GM12892 (cell line): ENCODE data around the gene TBC1D25.
"Not testable (repeated sequence)": the region's sequence is repeated elsewhere in the genome, so short reads cannot be mapped to it uniquely, and the experiment has no call there.

Experiments
- DNase-seq: peaks from one replicate; pipeline ENCODE4 v3.0.0; 2011; ENCODE audit not compliant: insufficient read length
- FAIRE-seq: peaks from 2 replicates; lab custom pipeline; 2011; peaks lifted over from hg19 to GRCh38; lab: Jason Lieb, UNC
- POLR2A ChIP-seq: IDR thresholded peaks from 2 replicates; pipeline ENCODE4 v1.6.1; 2011; ENCODE audit warnings: low read depth, low read length, control low read depth
- POLR2AphosphoS5 ChIP-seq: IDR thresholded peaks from 2 replicates; pipeline ENCODE4 v1.6.1; 2011; ENCODE audit warnings: low read depth, low read length, control low read depth
- TAF1 ChIP-seq: IDR thresholded peaks from 2 replicates; pipeline ENCODE4 v1.6.1; 2011; ENCODE audit warnings: low read depth, mild to moderate bottlenecking, control low read depth, low read length, borderline replicate concordance

The TBC1D25 gene

GRCh38 chrX:48540480-48540879 is 966 bp downstream of the TBC1D25 start:
- no peak for TF ChIP-seq TAF1
- TF ChIP-seq POLR2AphosphoS5: no peak
- TF ChIP-seq POLR2A: no peak
- FAIRE-seq: peak; percentile 73

GRCh38 chrX:48541140-48541814 is 1.8 kb downstream of the TBC1D25 start:
- FAIRE-seq: no peak

More at GRCh38 chrX:48540480-48540879, 966 bp downstream of the TBC1D25 start:
- DNase-seq: no peak

GRCh38 chrX:48548871-48549270 is 9.4 kb downstream of the TBC1D25 start:
- no peak for TF ChIP-seq TAF1
- no peak for TF ChIP-seq POLR2A
- no peak for TF ChIP-seq POLR2AphosphoS5
- no peak for FAIRE-seq
- DNase-seq: no peak

More at GRCh38 chrX:48541140-48541814, 1.8 kb downstream of the TBC1D25 start:
- TF ChIP-seq POLR2AphosphoS5 (no peak), TAF1 (no peak), POLR2A (no peak)
- DNase-seq: no peak

GRCh38 chrX:48555731-48556325 is 16.3 kb downstream of the TBC1D25 start:
- FAIRE-seq: not testable (repeated sequence)

GRCh38 chrX:48558271-48558670 is 18.8 kb downstream of the TBC1D25 start:
- DNase-seq: no peak
- no peak for TF ChIP-seq TAF1
- no peak for FAIRE-seq

More at GRCh38 chrX:48555731-48556325, 16.3 kb downstream of the TBC1D25 start:
- DNase-seq: not testable (repeated sequence)

- TF ChIP-seq POLR2A (no peak), POLR2AphosphoS5 (no peak), TAF1 (no peak)
- FAIRE-seq (no peak), DNase-seq (no peak)
Observed at GRCh38 chrX:48559636-48560035, 20.1 kb downstream of the TBC1D25 start.

GRCh38 chrX:48560056-48560455 is 20.5 kb downstream of the TBC1D25 start:
- TF ChIP-seq POLR2AphosphoS5: no peak
- TF ChIP-seq TAF1: no peak
- no peak for TF ChIP-seq POLR2A
- no peak for FAIRE-seq

GRCh38 chrX:48560681-48561080 is 21.2 kb downstream of the TBC1D25 start:
- no peak for DNase-seq
- FAIRE-seq: no peak

More at GRCh38 chrX:48560056-48560455, 20.5 kb downstream of the TBC1D25 start:
- no peak for DNase-seq

GRCh38 chrX:48569958-48570357 is 30.4 kb downstream of the TBC1D25 start:
- no peak for TF ChIP-seq POLR2AphosphoS5
- TF ChIP-seq TAF1: no peak
- TF ChIP-seq POLR2A: peak; percentile 41; the same call in 1 of the 2 replicates
- FAIRE-seq (no peak), DNase-seq (no peak)

More at GRCh38 chrX:48560681-48561080, 21.2 kb downstream of the TBC1D25 start:
- TF ChIP-seq TAF1: no peak
- TF ChIP-seq POLR2A: no peak
- TF ChIP-seq POLR2AphosphoS5: no peak

- no peak for DNase-seq
- no peak for FAIRE-seq
- TF ChIP-seq POLR2A (peak; percentile 9; the same call in 1 of the 2 replicates), POLR2AphosphoS5 (no peak), TAF1 (no peak)
Observed at GRCh38 chrX:48573690-48574269, 34.3 kb downstream of the TBC1D25 start.

GRCh38 chrX:48574270-48575266 is 35.1 kb downstream of the TBC1D25 start, which contains the start of gene RBM3:
Gene RBM3 (plus strand): TSS chrX:48574484. CDS start chrX:48575181, 697 bp downstream.
- TF ChIP-seq POLR2AphosphoS5: peak; percentile 92
- peak; percentile 41; the same call in 1 of the 2 replicates for TF ChIP-seq TAF1
- peak; percentile 88 for TF ChIP-seq POLR2A
- FAIRE-seq (peak; percentile 91), DNase-seq (peak; percentile 63)
